Esophagus muscularis mucosa (tissue), 4 donors: Measurements from ENCODE around the gene ZBTB16. TPM values are rescaled to one million over a fixed set of nuclear protein-coding genes. Genes with fewer than 3 reads are reported as not detected.

Experiments used
- DNase-seq: peaks from one replicate; pipeline ENCODE4 v3.0.0-alpha.2; 2017; ENCODE audit errors: extremely low spot score
- H3K27ac ChIP-seq, 4 donors: fragments of 200-600 bp; sonication (generic); replicated peaks in 1 of 4; 1 replicate in 3 of 4; 2 replicates in 1 of 4; pipeline ENCODE4 v1.5.1; 2016 to 2019; ENCODE audit warnings: mild to moderate bottlenecking in 1 of 4
- H3K27me3 ChIP-seq, 4 donors: fragments of 200-600 bp; sonication (generic); one replicate each; pipeline versions ENCODE4 v1.5.1 to v1.6.0; 2016 to 2019
- H3K36me3 ChIP-seq, 4 donors: fragments of 200-600 bp; sonication (generic); one replicate each; pipeline ENCODE4 v1.5.1; 2016 to 2019
- H3K4me1 ChIP-seq, 4 donors: fragments of 200-600 bp; sonication (generic); one replicate each; pipeline ENCODE4 v1.5.1; 2016 to 2019
- H3K4me3 ChIP-seq, 4 donors: fragments of 200-600 bp; sonication (generic); 1 replicate in 2 of 4; 2 replicates in 2 of 4; pipeline ENCODE4 v1.5.1; 2016 to 2019; ENCODE audit warnings: mild to moderate bottlenecking in 4 of 4, moderate library complexity in 1 of 4
- H3K9me3 ChIP-seq, 4 donors: fragments of 200-600 bp; sonication (generic); 1 replicate in 3 of 4; 2 replicates in 1 of 4; pipeline ENCODE4 v1.5.1; 2016 to 2019
- CTCF ChIP-seq, 3 experiments: fragments of 200-600 bp in 2 of 3; fragments of 450-650 bp in 1 of 3; sonication (generic) in 2 of 3; IDR thresholded peaks; one replicate each; pipeline ENCODE4 v1.5.1; 2017 to 2019; ENCODE audit warnings: antibody characterized with exemption in 3 of 3, mild to moderate bottlenecking in 2 of 3, moderate library complexity in 1 of 3
- EP300 ChIP-seq: sonication (generic); formaldehyde crosslinking; IDR thresholded peaks from one replicate; pipeline ENCODE4 v1.6.1; 2017; ENCODE audit warnings: antibody characterized with exemption
- POLR2A ChIP-seq: fragments of 450-650 bp; IDR thresholded peaks from one replicate; pipeline ENCODE4 v1.6.1; 2017; ENCODE audit warnings: antibody characterized with exemption, moderate library complexity, mild to moderate bottlenecking, low read depth
- POLR2AphosphoS5 ChIP-seq, 2 donors: sonication (generic); formaldehyde crosslinking; IDR thresholded peaks; one replicate each; pipeline ENCODE4 v1.6.1; 2017; ENCODE audit warnings: antibody characterized with exemption in 2 of 2
- WGBS: methylation state at CpG from one replicate; pipeline ENCODE4 v1.1.5; 2018; 5-methylcytosine and 5-hydroxymethylcytosine counted together
- intact Hi-C: fragments of 100-400 bp; cut with DNase I; formaldehyde crosslinking; loops from one replicate; pipeline ENCODE4 v1.15.1; 2023
- total RNA-seq, 4 donors: library from RNA; depleted of rRNA; stranded (reverse); fragments of >200 nt; gene quantifications; one replicate each; pipeline versions ENCODE4 v1.1.0 to v1.2.1, GENCODE V29; 2016

Gene ZBTB16
- total RNA-seq, 4 donors from 2014 or later, result 175 to 319 (median 222) TPM

- Histone ChIP-seq H3K4me1 (peaks cover 56 to 83% (median 78%) of the 10 kb centered on the region in 4 donors), H3K27ac (no peak overlapping the region), H3K36me3 (peaks cover 10 to 73% (median 54%) of the 10 kb centered on the region in 4 donors), H3K9me3 (no peaks in the 10 kb centered on the region), H3K27me3 (no peaks in the 10 kb centered on the region), H3K4me3 (no peak overlapping the region)
- WGBS, result 94% methylated on average over 5 of the region's 5 CpGs
- intact Hi-C loops, result no loop called here
- DNase-seq, result no peak
- TF ChIP-seq POLR2A, result no peak
- TF ChIP-seq CTCF (IDR thresholded peaks at IDR 0.05), result no peak
- no peak for TF ChIP-seq EP300
- peak in 1 of 2 donors; percentile 49 for TF ChIP-seq POLR2AphosphoS5 (IDR thresholded peaks at IDR 0.05)
Measured at GRCh38 chr11:114226356-114226755, 166.8 kb downstream of the ZBTB16 start.

- Histone ChIP-seq H3K36me3 (peaks cover 0 to 62% (median 39%) of the 10 kb centered on the region in 4 donors), H3K4me1 (peaks cover 77 to 98% (median 94%) of the 10 kb centered on the region in 4 donors), H3K27ac (peak overlapping the region in 1 of 4 donors; percentile 9), H3K27me3 (no peaks in the 10 kb centered on the region), H3K4me3 (peak overlapping the region in 2 of 4 donors; percentile 8 to 30), H3K9me3 (no peaks in the 10 kb centered on the region)
- no peak for DNase-seq
- TF ChIP-seq POLR2A (no peak), POLR2AphosphoS5 (IDR thresholded peaks at IDR 0.05) (peak in 1 of 2 donors; percentile 32), CTCF (IDR thresholded peaks at IDR 0.05) (no peak), EP300 (no peak)
- intact Hi-C loops, result no loop called here
- WGBS, result 63% methylated on average over 21 of the region's 24 CpGs
Measured at GRCh38 chr11:114228435-114229411, 169.2 kb downstream of the ZBTB16 start.

- H3K27me3 ChIP-seq, result no peaks in the 10 kb centered on the region
- TF ChIP-seq POLR2AphosphoS5 (IDR thresholded peaks at IDR 0.05) (peak in 1 of 2 donors; percentile 34), POLR2A (no peak), EP300 (no peak)
- WGBS, result 87% methylated on average over 15 of the region's 15 CpGs
- peaks cover 91 to 98% (median 96%) of the 10 kb centered on the region in 4 donors for H3K4me1 ChIP-seq
- H3K4me3 ChIP-seq, result no peak overlapping the region
- DNase-seq, result no peak
- H3K36me3 ChIP-seq, result peaks cover 0 to 62% (median 37%) of the 10 kb centered on the region in 4 donors
- no peak overlapping the region for H3K27ac ChIP-seq
- H3K9me3 ChIP-seq, result no peaks in the 10 kb centered on the region
- intact Hi-C loops, result no loop called here
Measured at GRCh38 chr11:114230031-114230704, 170.7 kb downstream of the ZBTB16 start.

GRCh38 chr11:114232400-114233059, 173.0 kb downstream of the ZBTB16 start:
- H3K4me1 ChIP-seq, result peaks cover 90 to 95% (median 94%) of the 10 kb centered on the region in 4 donors
- TF ChIP-seq EP300 (no peak), POLR2AphosphoS5 (IDR thresholded peaks at IDR 0.05) (no peak), POLR2A (no peak), CTCF (IDR thresholded peaks at IDR 0.05) (no peak)
- H3K4me3 ChIP-seq, result no peak overlapping the region
- WGBS, result 93% methylated on average over 17 of the region's 18 CpGs
- H3K9me3 ChIP-seq, result no peaks in the 10 kb centered on the region
- intact Hi-C loops, result no loop called here
- no peak for DNase-seq
- peaks cover 0 to 52% (median 24%) of the 10 kb centered on the region in 4 donors for H3K36me3 ChIP-seq
- H3K27ac ChIP-seq, result no peak overlapping the region
- no peaks in the 10 kb centered on the region for H3K27me3 ChIP-seq
